A549 (cell line): ENCODE data around the gene SLC39A13.

Experiments used
- TP53 ChIP-seq: fragments of 250-450 bp; sonication (Bioruptor Pico); IDR thresholded peaks from 2 replicates; pipeline ENCODE4 v1.5.0; 2021; ENCODE audit warnings: mild to moderate bottlenecking, moderate library complexity
- TF ChIP-seq, protein P1 (sequence below): fragments of >200 bp; sonication (Bioruptor Twin); formaldehyde crosslinking; IDR thresholded peaks from 3 replicates; pipeline ENCODE4 v1.5.1; 2016
- TF ChIP-seq, protein P2 (sequence below): fragments of 250-450 bp; sonication (Bioruptor Pico); IDR thresholded peaks from 2 replicates; pipeline ENCODE4 v1.5.0; 2021; ENCODE audit warnings: mild to moderate bottlenecking, moderate library complexity, borderline replicate concordance

DNA sequence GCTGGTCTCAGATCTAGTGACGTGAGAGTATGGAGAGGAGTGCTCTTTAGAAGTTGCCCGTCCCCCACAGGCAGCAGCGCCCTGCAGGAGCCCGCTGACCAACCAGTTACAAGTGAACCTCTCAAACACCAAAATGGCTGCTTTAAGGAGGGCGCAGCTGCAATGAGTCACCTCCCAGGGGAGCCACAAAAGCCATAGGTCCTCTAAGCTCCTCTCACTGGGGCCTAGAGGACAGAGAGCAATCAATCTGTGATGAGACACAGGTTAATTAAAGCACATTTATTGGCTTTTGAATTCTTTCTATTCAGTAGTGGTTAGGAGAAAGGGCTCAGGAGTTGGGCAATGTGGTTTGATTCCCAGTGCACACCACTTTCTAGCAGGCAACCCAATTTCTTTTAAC, 56.1 kb downstream of the SLC39A13 start:
- TF ChIP-seq, protein P1, sequence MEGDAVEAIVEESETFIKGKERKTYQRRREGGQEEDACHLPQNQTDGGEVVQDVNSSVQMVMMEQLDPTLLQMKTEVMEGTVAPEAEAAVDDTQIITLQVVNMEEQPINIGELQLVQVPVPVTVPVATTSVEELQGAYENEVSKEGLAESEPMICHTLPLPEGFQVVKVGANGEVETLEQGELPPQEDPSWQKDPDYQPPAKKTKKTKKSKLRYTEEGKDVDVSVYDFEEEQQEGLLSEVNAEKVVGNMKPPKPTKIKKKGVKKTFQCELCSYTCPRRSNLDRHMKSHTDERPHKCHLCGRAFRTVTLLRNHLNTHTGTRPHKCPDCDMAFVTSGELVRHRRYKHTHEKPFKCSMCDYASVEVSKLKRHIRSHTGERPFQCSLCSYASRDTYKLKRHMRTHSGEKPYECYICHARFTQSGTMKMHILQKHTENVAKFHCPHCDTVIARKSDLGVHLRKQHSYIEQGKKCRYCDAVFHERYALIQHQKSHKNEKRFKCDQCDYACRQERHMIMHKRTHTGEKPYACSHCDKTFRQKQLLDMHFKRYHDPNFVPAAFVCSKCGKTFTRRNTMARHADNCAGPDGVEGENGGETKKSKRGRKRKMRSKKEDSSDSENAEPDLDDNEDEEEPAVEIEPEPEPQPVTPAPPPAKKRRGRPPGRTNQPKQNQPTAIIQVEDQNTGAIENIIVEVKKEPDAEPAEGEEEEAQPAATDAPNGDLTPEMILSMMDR: no peak
- no peak for TF ChIP-seq TP53
- TF ChIP-seq, protein P2, sequence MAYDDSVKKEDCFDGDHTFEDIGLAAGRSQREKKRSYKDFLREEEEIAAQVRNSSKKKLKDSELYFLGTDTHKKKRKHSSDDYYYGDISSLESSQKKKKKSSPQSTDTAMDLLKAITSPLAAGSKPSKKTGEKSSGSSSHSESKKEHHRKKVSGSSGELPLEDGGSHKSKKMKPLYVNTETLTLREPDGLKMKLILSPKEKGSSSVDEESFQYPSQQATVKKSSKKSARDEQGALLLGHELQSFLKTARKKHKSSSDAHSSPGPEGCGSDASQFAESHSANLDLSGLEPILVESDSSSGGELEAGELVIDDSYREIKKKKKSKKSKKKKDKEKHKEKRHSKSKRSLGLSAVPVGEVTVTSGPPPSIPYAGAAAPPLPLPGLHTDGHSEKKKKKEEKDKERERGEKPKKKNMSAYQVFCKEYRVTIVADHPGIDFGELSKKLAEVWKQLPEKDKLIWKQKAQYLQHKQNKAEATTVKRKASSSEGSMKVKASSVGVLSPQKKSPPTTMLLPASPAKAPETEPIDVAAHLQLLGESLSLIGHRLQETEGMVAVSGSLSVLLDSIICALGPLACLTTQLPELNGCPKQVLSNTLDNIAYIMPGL: no peak
